Motor neuron (in vitro differentiated cells): ENCODE measurements around the gene WDR31. TPM values are rescaled to one million over a fixed set of nuclear protein-coding genes. Genes with fewer than 3 reads are reported as not detected.

ENCODE experiments used
- ATAC-seq, 8 experiments: fragments of 200-7000 bp; cut with Tn5 transposase; replicated peaks in 6 of 8; 2 replicates each; pipeline ENCODE4 v1.8.0; 2021; ENCODE audit warnings: mild to moderate bottlenecking in 8 of 8, moderate library complexity in 8 of 8
- H3K27ac ChIP-seq, 2 donors: fragments of 250-450 bp; sonication (Bioruptor Pico); 2 replicates each; pipeline ENCODE4 v1.9.0; 2021; ENCODE audit warnings: antibody characterized with exemption in 2 of 2, mild to moderate bottlenecking in 2 of 2, moderate library complexity in 1 of 2
- H3K4me1 ChIP-seq, 2 donors: fragments of 250-450 bp; sonication (Bioruptor Pico); replicated peaks in 1 of 2; 2 replicates each; pipeline ENCODE4 v1.6.1; 2021; ENCODE audit warnings: antibody characterized with exemption in 2 of 2, mild to moderate bottlenecking in 2 of 2, moderate library complexity in 1 of 2
- H3K4me3 ChIP-seq, 5 donors: fragments of 250-450 bp; sonication (Bioruptor Pico); 2 replicates each; pipeline ENCODE4 v1.9.0; 2021; ENCODE audit warnings: antibody characterized with exemption in 5 of 5, mild to moderate bottlenecking in 5 of 5, moderate library complexity in 4 of 5
- WGBS, 10 experiments: fragments of 450-650 bp; shearing (Covaris generic); methylation state at CpG; one replicate each; pipeline ENCODE4 v1.0.0; 2022; 5-methylcytosine and 5-hydroxymethylcytosine counted together
- in situ Hi-C, 9 experiments: fragments of 400-800 bp; cut with MboI; loops; one replicate each; pipeline ENCODE4 v1.15.0; 2021; ENCODE audit warnings: low sequenced_read_pairs in 9 of 9, low pct_unique_long_range_greater_than_20kb in 2 of 9; ENCODE audit not compliant: unreplicated experiment in 9 of 9
- total RNA-seq, 8 experiments: library from RNA; unstranded; fragments of 300-600 nt; gene quantifications; 2 replicates each; pipeline versions ENCODE4 v1.2.3 to v1.2.4, GENCODE V29; 2022

Gene WDR31
- total RNA-seq, 8 experiments from 2014 or later = 0.76 to 5.8 (median 3.3) TPM

DNA sequence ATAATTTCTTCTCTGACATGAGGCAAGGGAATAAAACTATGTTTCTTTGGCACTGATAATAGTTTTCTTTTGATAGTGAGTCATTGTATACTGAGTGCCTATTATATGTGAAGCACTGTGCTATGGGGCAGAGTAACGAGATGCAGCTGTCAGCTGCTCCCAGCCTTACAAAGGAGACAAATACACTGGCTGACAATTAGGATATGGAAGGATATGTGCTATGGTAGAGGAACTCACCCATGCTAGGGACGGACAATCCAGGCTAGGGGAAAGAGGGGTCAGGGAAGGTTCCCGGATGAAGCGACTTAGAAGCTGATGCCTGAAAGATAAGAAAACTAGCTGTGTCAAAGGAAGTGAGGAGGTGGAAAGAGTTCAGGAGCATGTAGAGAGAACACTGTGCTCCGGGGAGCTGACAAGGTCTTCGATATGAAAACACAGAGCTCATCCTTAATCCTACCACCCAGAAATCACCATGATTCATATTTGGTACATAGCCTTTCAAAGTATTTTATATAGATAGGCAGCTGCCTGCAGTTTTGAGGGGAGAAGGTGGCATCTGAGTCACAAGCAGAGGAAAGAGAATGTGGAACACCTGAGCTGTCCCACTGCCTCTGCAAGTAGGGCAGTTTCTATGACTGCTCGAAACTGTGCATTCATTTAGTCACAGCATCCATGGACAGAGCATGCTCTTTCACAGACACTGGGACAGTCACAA, 21.4 kb upstream of the WDR31 start:
- peak in 1 of 8 experiments; percentile 31 for ATAC-seq
- Histone ChIP-seq H3K27ac (no peak overlapping the region), H3K4me1 (no peaks in the 10 kb centered on the region), H3K4me3 (no peak overlapping the region)
- in situ Hi-C loops = no loop called here
- WGBS, 10 experiments = 14 to 70% (median 59%) methylated on average over 1 to 6 of the region's 7 CpGs; no CpG with 5 or more reads in 1 of the 10 experiments

DNA sequence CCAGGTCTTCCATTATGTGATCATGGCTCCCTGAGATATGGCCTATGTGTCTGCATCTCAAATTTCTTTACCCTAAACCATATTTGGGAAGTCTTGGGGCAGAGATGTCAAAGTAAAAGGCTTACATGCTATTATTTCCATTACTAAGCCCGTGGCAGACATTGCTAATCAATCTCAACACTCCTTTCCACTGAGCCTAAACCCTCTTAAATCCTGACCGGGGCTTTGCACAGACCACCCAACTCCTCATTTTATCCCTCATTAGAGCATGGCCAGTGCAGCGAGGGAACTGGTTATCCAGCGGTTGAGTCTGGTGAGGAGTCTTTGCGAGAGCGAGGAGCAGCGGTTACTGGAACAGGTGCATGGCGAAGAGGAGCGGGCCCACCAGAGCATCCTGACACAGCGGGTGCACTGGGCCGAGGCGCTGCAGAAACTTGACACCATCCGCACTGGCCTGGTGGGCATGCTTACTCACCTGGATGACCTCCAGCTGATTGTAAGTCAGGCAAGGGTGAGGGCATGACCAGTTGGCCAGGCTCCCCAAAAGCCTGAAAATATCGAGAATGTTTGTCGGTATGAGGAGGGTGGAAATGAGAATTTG, 20.3 kb upstream of the WDR31 start:
- no peak for ATAC-seq
- no peak overlapping the region for H3K4me3 ChIP-seq
- no peak overlapping the region for H3K27ac ChIP-seq
- H3K4me1 ChIP-seq = no peaks in the 10 kb centered on the region
- 0 to 85% (median 73%) methylated on average over 1 to 8 of the region's 15 CpGs; no CpG with 5 or more reads in 4 of the 10 experiments for WGBS, 10 experiments
- in situ Hi-C loops = no loop called here

DNA sequence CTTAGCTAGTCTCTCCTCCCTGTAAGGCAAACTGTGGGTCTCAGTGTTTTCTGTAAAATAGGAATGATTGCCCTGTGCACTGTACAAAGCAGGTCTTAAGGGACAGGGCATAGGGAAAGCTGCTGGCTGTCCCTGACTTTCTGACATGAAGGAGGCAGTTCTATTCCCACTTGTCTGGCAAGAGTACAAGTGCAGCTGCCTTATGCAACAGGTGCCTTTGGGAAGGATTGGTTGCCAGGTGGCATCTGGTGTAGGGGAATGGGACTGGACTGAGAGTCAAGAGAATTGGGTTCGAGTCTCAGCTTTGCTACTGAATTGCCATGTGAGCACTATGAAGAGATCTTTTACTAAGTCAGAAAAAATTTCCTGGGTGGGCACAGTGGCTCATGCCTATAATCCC, 19.3 kb upstream of the WDR31 start:
- H3K4me3 ChIP-seq = no peak overlapping the region
- WGBS, 10 experiments = 0 to 100% (median 69%) methylated on average over 1 of the region's 1 CpG; no CpG with 5 or more reads in 6 of the 10 experiments
- no peaks in the 10 kb centered on the region for H3K4me1 ChIP-seq
- in situ Hi-C loops = no loop called here
- ATAC-seq = no peak
- no peak overlapping the region for H3K27ac ChIP-seq

DNA sequence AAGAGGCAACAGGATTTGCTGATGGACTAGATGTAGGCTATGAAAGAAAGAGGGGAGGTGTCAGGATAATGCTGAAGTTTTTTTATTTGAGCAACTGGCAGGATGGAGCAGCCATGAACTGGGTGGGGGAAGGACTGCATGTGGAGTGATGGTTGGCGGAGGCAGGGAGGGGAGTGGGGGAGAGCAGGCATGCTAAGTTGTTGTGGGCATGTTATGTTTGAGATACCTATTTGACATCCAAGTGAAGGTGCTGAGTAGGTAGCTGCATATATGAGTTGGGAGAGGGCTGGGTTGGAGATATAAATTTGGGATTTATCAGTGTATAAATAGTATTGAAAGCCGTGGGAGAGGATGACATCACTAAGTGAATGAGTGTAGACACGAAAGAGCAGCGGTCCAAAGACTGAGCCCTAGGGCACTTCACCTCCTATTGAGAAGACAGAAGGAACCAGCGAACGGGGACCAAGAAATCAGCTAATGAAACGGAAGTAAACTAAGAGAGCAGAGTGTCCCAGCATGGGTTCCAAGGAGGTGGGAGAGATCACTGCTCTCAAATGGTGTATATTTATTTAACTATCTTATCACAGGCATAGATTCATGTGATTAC, 16.7 kb upstream of the WDR31 start:
- in situ Hi-C loops = no loop called here
- no peaks in the 10 kb centered on the region for H3K4me1 ChIP-seq
- 6 to 83% (median 50%) methylated on average over 1 to 6 of the region's 7 CpGs; no CpG with 5 or more reads in 1 of the 10 experiments for WGBS, 10 experiments

DNA sequence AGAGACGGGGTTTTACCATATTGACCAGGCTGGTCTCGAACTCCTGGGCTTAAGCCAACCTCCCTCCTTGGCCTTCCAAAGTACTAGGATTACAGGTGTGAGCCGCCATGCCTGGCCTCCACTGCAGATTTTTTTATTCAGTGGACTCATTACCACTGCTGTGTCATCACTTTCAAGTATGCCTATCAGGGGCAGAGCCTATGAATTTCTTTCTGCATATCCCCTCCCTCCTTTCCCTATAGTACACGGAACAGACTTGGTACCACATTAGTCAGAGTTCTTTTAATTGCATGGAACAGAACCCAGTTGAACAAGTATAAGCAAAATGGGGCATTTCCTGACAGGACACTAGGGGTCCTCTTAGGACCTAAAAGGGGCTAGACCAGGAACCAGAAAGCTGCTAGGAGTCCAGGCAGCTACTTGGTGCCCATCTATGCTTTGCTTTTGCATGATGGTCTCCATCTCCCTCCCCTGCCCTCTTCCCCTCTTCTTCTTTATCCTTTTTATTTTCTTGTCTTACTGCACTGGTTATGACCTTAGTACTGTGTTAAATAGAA, 15.0 kb upstream of the WDR31 start:
- H3K27ac ChIP-seq = no peak overlapping the region
- no peak overlapping the region for H3K4me3 ChIP-seq
- in situ Hi-C loops = no loop called here
- 0 to 87% (median 58%) methylated on average over 1 to 4 of the region's 4 CpGs for WGBS, 10 experiments
- peak in 2 of 8 experiments; percentile 56 to 57 for ATAC-seq
- no peaks in the 10 kb centered on the region for H3K4me1 ChIP-seq

More for the DNA sequence above, 16.7 kb upstream of the WDR31 start:
- no peak overlapping the region for H3K4me3 ChIP-seq
- ATAC-seq = no peak
- no peak overlapping the region for H3K27ac ChIP-seq

DNA sequence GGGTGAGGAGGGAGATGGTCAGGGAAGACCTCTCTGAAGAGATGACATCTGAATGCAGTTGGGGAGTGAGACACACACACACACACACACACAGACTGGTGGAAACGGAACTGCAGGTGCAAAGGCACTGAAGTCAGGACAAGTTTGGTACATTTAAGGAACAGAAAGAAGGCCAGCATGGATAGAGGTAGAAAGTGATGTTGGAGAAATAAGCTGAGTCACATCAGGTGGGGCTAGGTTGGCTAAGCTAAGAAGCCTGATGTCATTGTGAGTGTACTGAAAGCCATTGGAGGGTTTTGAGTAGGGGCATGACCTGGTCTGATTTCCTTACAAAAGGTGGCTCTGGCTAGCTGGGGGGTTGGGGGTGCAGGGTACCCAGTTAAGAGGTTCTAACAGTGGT, 12.3 kb upstream of the WDR31 start:
- Histone ChIP-seq H3K4me1 (no peaks in the 10 kb centered on the region), H3K4me3 (no peak overlapping the region), H3K27ac (no peak overlapping the region)
- 0 to 60% (median 50%) methylated on average over 1 of the region's 1 CpG; no CpG with 5 or more reads in 5 of the 10 experiments for WGBS, 10 experiments
- no peak for ATAC-seq
- in situ Hi-C loops = no loop called here

DNA sequence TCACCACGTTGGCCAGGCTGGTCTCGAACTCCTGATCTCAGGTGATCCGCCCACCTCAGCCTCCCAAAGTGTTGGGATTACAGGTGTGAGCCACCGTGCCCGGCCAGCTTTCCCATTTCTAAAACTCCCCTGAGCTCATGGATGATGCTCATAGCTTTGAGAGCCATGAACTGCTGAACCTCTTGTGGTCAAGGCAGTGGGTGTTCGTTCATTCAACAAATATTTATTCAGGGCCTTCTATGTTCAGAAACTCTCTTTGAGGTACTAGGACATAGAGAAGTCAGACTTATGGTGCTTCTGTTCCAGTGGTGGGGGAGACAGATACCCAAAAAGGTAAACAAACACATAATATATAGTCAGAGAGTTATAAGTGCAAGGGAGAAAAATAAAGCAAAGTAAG, 11.9 kb upstream of the WDR31 start:
- WGBS, 10 experiments = 0 to 60% (median 45%) methylated on average over 1 to 5 of the region's 6 CpGs; no CpG with 5 or more reads in 5 of the 10 experiments
- no peak for ATAC-seq
- no peaks in the 10 kb centered on the region for H3K4me1 ChIP-seq
- no peak overlapping the region for H3K4me3 ChIP-seq
- in situ Hi-C loops = no loop called here
- no peak overlapping the region for H3K27ac ChIP-seq

DNA sequence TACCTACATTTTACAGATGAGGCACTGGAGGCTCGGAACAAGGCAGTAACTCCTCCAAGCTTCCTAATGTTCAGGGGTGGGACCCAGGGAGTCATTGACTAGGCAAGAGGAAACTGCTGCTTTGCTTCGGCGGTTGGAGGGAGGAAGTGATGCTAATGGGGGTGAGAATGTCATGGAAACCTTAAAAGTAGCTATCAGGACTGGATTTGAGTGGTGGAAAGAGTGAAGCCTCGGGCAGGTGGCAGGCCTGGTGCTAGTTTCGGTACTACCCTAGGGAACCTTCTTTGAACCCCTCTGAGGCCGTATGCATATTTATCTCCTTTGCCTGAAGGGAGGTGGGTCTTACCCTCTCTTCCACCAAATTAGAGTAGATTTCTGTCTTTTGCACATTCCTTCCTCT, 10.9 kb upstream of the WDR31 start:
- Histone ChIP-seq H3K27ac (no peak overlapping the region), H3K4me1 (no peaks in the 10 kb centered on the region), H3K4me3 (no peak overlapping the region)
- no peak for ATAC-seq
- in situ Hi-C loops = no loop called here
- WGBS, 10 experiments = 26 to 100% (median 55%) methylated on average over 1 to 3 of the region's 6 CpGs; no CpG with 5 or more reads in 2 of the 10 experiments

DNA sequence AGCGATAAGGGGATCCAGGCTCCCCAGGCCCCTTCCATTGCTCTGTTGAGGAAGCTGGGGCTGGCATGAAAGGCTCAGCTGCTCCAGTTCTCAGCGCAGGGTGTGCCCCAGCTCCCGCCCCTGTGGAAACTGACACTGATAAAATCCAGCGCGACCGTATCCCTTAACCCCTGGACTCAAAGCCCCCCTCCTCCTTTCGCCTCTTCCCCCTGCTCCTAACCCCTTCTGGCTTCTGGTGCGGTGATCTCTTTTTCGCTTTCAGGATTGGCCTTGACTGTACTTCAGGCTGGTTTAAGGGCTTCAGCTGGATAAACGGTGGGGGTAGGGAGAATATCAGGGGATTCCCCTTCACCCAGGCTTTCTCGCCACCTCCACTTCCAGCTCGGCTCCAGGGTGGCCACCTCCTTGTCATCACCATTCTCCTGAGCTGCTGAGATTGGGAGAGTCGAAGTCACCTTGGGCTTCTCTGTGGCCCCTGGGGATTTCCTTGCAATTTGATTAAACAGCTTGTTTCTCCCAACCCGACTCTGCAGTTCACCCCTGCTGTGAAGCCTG, 10.1 kb upstream of the WDR31 start:
- Histone ChIP-seq H3K4me1 (no peaks in the 10 kb centered on the region), H3K4me3 (no peak overlapping the region), H3K27ac (no peak overlapping the region)
- in situ Hi-C loops = no loop called here
- WGBS, 10 experiments = 0 to 23% (median 3%) methylated on average over 1 to 6 of the region's 14 CpGs; no CpG with 5 or more reads in 4 of the 10 experiments
- no peak for ATAC-seq

DNA sequence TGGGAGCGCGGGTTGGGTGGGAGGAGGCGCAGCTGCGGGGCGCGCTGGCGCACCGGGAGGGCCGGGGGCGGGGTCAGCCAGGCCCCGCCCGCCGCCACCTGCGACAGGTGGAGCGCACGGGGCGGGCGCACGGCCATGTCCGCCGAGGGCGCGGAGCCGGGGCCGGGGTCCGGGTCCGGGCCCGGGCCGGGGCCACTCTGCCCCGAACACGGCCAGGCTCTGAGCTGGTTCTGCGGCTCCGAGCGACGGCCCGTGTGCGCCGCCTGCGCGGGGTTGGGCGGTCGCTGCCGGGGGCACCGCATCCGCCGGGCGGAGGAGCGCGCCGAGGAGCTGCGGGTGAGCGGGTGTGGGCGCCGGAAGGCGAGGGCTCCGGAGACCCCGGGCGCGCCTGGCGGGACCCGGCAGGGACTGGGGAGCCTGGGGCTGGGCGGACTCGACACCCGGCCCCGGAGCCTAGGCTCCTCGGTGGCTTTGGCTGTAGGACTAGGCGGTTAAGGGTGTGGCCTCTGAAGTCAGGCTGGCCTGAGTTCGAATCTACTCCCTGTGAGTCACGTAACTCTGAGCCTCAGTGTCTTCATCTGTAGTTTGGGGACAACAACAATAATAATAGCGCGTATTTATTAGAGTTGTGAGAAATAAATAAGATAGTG, 9.5 kb upstream of the WDR31 start, which contains the start of gene BSPRY:
Gene BSPRY (plus strand): TSS at position 97 of the 650 bp plus-strand sequence. CDS start 39 bp downstream, at position 136.
- no peak within 1 kb of the TSS for H3K27ac ChIP-seq
- no peaks in the 10 kb centered on the region for H3K4me1 ChIP-seq
- in situ Hi-C loops = no loop called here
- WGBS, 10 experiments = 0 to 80% (median 11%) methylated on average over 1 to 9 of the region's 71 CpGs; no CpG with 5 or more reads in 3 of the 10 experiments
- ATAC-seq = peak; percentile 21 to 79 (median 56)
- H3K4me3 ChIP-seq = peak within 1 kb of the TSS; percentile 20 to 33 (median 30)

DNA sequence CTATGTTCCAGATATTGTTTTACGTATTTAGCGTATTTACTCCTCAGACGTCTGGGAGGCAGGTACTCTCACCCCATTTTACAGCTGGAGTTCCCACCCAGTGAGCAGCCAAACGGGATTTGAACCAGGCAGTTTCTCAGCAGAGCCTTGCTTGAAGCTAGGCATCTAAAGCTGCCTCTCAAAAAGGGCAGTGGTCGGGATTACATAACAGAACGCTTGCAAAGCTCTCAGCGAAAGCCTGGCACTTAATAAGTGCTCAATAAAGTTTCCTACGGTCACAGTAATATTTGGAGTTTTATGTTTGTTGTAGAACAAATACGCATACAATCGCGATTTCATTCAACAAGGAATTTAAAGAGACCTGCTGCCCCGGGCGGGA, 9.0 kb upstream of the WDR31 start:
- WGBS, 10 experiments = 0 to 60% (median 22%) methylated on average over 1 to 10 of the region's 13 CpGs; no CpG with 5 or more reads in 2 of the 10 experiments
- no peaks in the 10 kb centered on the region for H3K4me1 ChIP-seq
- ATAC-seq = no peak
- peak overlapping the region in 3 of 5 donors; percentile 30 to 33 (median 31) for H3K4me3 ChIP-seq
- in situ Hi-C loops = no loop called here
- no peak overlapping the region for H3K27ac ChIP-seq

DNA sequence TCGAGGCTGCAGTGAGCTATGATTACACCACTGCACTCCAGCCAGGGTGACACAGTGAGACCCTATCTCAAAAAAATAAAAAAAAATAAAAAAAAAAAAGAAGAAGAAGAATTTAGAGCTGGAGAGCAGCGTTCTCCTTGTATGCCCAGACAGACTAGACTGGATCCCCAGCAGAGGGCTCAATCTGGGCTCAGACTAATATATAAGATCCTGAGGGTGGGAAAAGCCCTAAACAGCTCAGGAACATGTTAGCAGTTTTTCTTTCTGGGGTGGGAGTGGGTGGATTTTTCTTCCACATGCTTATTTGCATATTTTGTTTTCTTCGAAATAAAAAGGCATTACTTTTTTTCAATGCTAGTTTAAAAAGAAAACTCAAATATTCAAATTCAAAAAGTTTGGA, 8.4 kb upstream of the WDR31 start:
- 49 to 100% (median 67%) methylated on average over 1 to 3 of the region's 3 CpGs for WGBS, 10 experiments
- Histone ChIP-seq H3K4me1 (peaks cover 0 to 1% of the 10 kb centered on the region in 2 donors), H3K27ac (no peak overlapping the region), H3K4me3 (no peak overlapping the region)
- in situ Hi-C loops = no loop called here
- ATAC-seq = no peak
